ENCODE data around the gene KDM4C. TPM values are rescaled to one million over a fixed set of nuclear protein-coding genes. Genes with fewer than 3 reads are reported as not detected.

Gene KDM4C
- total and polyA plus RNA-seq, 2 of the 4 experiments (the other 2 are of a cell fraction): 11.8 to 23.8 TPM

- no TSS peak for BruUV-seq (replicated peaks)
- H3K27me3 ChIP-seq (ENCODE audit: control insufficient read depth, insufficient read depth, low read length): no peaks in the 10 kb centered on the region
Observed at GRCh38 chr9:6942406-6942805, 184.6 kb downstream of the KDM4C start.

More at GRCh38 chr9:6942406-6942805, 184.6 kb downstream of the KDM4C start:
- H3K27ac ChIP-seq (ENCODE audit: insufficient read depth, low read length): no peak overlapping the region
- H2BK120ac ChIP-seq (ENCODE audit: low read depth, low read length): no peak overlapping the region
- H2BK15ac ChIP-seq (ENCODE audit: low read depth, low read length): no peak overlapping the region
- no peak for DNase-seq
- TF ChIP-seq RFX5 (IDR thresholded peaks at IDR 0.05; ENCODE audit: low read depth, low read length): no peak
- H3K4me1 ChIP-seq (ENCODE audit: control insufficient read depth, insufficient read depth, low read length): peaks cover 8% of the 10 kb centered on the region
- H3K4me3 ChIP-seq (ENCODE audit: insufficient read depth, low read depth, low read length): no peak overlapping the region
- peak overlapping the region; percentile 43; the same call in 1 of the 2 replicates for H2AK5ac ChIP-seq (ENCODE audit: low read depth, low read length)
- no CpG with 5 or more reads among the region's 4 CpGs for WGBS, 2 experiments (ENCODE audit: extremely low coverage in 2 of 2, insufficient read length in 1 of 2)
- no peak overlapping the region for H3K9ac ChIP-seq (ENCODE audit: low read depth, low read length)
- no peak overlapping the region for H2AFZ ChIP-seq (replicated peaks; ENCODE audit: low read length, poor library complexity)
- no peaks in the 10 kb centered on the region for H3K9me3 ChIP-seq (ENCODE audit: control insufficient read depth, insufficient read depth, low read length)
- H3K23ac ChIP-seq (ENCODE audit: low read depth, low read length): no peak overlapping the region
- no peak overlapping the region for H4K91ac ChIP-seq (ENCODE audit: insufficient read depth, low read depth, low read length)
- in situ Hi-C loops (cut with MboI; ENCODE audit: low sequenced_read_pairs) (no loop called here), dilution Hi-C loops (cut with HindIII; ENCODE audit: low sequenced_read_pairs, unreplicated experiment) (no loop called here), intact Hi-C loops (cut with micrococcal nuclease) (no loop called here)
- H3K36me3 ChIP-seq (ENCODE audit: control insufficient read depth, insufficient read depth, low read length): no peaks in the 10 kb centered on the region
- peaks cover 3% of the 10 kb centered on the region for H3K9me1 ChIP-seq (ENCODE audit: insufficient read depth, low read length)
- no peak overlapping the region for H3K4me2 ChIP-seq (ENCODE audit: low read depth, low read length)
- H3K14ac ChIP-seq (replicated peaks; ENCODE audit: low read depth, low read length): no peak overlapping the region
- H3K79me1 ChIP-seq (ENCODE audit: low read depth in 1 of 2, low read length in 2 of 2): peaks cover 0 to 6% of the 10 kb centered on the region in 2 experiments; a peak in 2 of 4 replicates
- no peak overlapping the region for H3K56ac ChIP-seq (ENCODE audit: extremely low read depth, insufficient read depth, low read length)
- no peak overlapping the region for H3K18ac ChIP-seq (ENCODE audit: low read depth, low read length)
- ATAC-seq (ENCODE audit: low read depth): no peak
- H4K5ac ChIP-seq (ENCODE audit: low read depth, low read length): no peak overlapping the region
- H4K8ac ChIP-seq (ENCODE audit: low read depth in 2 of 2, low read length in 2 of 2): no peak overlapping the region
- H2BK20ac ChIP-seq (ENCODE audit: low read depth, low read length): no peak overlapping the region
- H4K20me1 ChIP-seq (ENCODE audit: insufficient read depth, low read length): peaks cover 4% of the 10 kb centered on the region; the same call in 1 of the 2 replicates
- no peak overlapping the region for H2BK5ac ChIP-seq (ENCODE audit: low read depth, low read length, poor library complexity, severe bottlenecking)
- no peak overlapping the region for H3K4ac ChIP-seq (ENCODE audit: low read depth, low read length)
- CTCF ChIA-PET: interaction anchor here (0.6 kb wide), 1 partner anchor 434 kb away, joined by 3 read pairs; no protein-coding TSS in a partner anchor
- H2AK9ac ChIP-seq (replicated peaks; ENCODE audit: low read depth, low read length, poor library complexity): no peak overlapping the region
- POLR2A ChIA-PET (ENCODE audit: unreplicated experiment): no interaction called here
